GM12878 (cell line): ENCODE results near the gene CDC14A.

Experiments used
- SMC3 ChIP-seq: IDR thresholded peaks from 2 replicates; pipeline ENCODE4 v1.6.1; 2011; ENCODE audit warnings: low read length, improper control_type of control experiment, borderline replicate concordance
- TCF12 ChIP-seq: IDR thresholded peaks from 2 replicates; pipeline ENCODE4 v1.6.1; 2011; ENCODE audit warnings: low read depth, mild to moderate bottlenecking, low read length
- ZNF217 ChIP-seq: fragments of 450-650 bp; IDR thresholded peaks from 2 replicates; pipeline ENCODE4 v1.6.1; 2017; ENCODE audit warnings: antibody characterized with exemption, mild to moderate bottlenecking

DNA sequence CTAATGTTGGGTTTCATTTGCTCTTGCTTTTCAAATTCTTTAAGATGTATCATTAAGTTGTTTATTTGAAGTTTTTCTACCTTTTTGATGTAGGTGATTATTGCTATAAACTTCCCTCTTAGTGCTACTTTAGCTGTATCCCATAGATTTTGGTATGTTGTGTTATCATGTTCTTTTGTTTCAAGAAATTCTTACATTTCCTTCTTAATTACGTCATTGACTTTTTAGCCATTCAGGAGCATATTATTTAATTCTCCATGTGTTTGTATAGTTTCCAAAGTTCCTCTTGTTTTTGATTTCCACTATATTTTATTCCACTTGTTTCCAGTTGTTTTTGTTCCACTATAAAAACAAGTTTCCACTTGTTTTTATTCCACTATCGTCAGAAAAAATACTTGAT is 200.6 kb downstream of the CDC14A start:
- no peak for TF ChIP-seq ZNF217
- no peak for TF ChIP-seq SMC3
- no peak for TF ChIP-seq TCF12
